Right hindlimb (tissue), 1 donor: Measurements from ENCODE around the gene PIGZ.

Experiments used
- DNase-seq: peaks from one replicate; pipeline ENCODE4 v3.0.0-alpha.2; 2018

The PIGZ gene

DNA sequence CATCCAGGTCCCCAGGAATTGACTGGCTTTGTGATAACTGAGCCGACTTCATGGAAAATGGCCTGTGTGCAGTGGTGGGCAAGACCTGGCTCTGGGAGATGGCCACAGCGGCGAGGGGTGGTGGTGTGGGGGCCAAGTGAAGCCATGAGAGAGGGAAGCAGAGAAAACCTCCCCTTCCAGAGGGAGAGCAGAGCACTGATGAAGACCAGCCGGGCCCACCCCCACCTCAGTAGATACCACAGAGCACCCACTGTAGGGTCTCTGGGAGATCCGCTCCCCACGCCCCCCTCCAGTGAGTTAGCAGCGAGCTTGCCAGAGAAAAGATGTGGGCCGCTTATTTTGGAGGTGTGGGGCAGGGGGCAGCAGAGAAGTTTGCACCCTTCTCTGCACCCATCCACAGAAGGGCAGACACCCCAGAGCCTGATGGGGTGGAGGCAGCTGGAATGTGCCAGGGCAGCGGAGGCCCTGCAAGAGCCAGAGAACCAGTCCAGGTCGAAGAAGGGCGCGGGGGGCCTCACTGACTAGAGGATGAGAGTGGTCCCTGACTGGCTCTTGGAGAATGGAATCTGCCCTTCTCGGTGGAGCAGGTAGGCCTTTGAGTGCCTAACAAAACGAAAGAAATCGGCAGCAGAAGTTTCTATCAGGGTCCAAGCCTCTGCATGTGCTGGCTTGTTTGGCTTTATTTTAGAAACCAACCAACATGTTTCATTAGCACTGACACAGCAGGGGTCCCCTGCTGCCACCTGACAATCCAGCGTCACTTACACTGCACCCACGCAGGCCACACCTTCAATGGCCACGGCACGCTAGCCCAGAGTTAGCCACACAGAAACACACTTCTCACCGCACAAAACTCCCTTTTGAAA lies 32.7 kb upstream of the PIGZ start:
- DNase-seq: peak; percentile 11

DNA sequence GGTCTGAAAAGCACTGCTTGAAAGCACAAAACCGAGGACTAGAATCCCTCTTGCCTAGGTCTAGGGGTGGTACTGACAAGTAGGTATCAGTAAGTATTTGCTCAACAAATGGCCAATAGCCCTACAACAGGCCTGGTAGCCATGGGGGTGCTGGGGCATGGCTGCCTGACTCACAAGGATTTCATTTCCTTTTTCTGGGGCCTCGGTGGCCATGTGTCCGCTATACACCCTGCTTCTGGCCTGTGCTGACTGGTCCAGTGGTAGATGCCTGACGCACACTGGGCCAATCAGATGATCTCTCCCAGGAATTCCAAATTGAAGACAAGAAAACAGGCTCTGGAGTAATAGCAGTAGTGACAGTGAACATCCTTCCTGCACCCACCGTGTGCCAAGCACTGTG lies 31.6 kb upstream of the PIGZ start:
- DNase-seq: peak; percentile 11

DNA sequence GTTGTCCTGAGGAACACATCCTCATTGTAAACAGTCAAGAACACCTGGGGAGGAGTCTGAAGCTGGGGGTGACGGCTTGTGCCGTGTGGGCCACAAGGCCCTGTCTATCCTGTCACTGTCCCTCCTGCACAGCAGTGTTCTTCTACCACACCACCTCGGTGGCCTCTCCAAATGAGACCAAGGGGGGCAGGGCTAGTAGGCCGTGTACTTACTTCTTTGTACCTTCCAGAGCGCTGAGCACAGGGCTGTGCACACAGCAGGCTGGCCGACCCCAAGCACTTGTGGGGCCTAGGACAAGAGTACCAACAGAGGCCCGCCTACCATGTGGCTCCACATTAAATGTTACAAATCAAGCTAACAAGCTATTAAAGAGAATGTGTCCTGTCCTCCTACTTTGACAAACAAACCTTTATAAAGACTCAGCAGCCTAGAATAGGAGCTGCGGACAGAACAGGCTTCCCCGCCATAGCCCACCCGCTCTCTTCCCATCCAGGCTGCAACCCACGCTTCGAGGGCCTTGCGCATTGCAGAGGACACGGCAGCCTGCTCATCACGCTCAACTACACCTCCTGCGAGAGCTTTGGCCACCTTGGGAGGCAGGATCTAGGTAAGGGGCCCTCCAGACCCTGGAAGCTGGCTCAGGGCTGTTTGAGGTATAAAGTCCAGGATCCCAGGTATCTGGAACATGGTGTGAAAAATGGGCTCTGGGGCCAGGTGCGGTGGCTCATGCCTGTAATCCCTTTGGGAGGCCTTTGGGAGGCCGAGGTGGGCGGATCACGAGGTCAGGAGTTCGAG lies 30.5 kb upstream of the PIGZ start:
- DNase-seq: no peak

DNA sequence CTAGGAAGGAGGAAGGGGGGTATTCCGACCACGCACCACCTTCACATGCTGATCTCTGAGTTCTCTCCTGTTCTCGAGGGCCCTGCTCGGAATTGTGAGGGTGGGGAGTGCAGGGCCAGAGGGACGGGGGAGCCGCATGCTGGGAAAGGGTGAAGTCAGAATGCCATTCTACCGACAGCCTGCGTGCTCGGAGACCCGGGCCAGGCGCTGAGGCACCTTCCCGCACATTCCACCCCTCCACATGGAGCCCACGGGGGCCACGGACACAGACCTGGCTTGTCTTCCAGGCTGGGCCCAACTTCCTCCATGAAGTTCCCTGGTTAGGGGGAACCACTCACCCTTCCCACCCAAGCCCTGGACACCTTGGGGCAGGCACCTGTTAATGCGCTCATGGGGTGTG lies 28.7 kb upstream of the PIGZ start:
- DNase-seq: no peak

DNA sequence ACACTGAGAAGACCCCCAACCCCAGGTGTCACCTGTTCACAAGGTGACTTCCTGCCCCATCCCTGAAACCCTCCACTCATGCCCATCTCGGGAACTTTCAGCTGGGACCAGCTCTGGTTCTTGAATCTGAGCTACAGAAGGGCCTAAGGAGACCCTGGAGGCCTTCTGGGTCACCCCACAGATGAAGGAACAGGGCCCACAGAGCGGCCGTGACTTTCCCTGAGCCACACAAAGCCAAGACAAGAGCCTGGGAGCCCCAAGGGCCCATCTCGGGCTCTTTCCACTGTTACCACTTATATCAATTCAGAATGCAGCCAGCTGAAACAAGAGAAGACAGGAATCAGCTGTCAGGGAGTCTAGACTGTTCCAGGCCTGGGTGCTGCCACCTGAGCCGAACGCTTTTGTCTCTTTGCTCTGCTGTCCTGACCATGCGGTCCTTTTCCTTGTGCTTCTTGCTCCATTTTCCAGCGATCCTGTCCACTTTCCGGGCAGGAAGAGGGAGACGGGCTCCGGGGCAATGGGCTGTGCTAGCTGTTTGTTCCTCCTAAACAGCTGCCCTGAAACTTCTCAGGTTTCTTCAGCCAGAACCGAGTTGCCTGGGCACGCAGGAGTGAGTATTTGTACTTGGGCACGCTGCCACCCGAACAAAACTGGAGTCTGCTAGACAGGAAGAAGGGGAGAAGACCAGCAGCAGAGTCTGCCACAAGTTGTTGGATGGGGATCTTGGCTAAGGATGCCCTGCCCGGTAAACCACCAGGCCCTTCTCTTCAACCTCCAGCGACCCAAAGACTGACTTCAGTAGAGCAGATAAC lies 28.0 kb upstream of the PIGZ start:
- DNase-seq: no peak

DNA sequence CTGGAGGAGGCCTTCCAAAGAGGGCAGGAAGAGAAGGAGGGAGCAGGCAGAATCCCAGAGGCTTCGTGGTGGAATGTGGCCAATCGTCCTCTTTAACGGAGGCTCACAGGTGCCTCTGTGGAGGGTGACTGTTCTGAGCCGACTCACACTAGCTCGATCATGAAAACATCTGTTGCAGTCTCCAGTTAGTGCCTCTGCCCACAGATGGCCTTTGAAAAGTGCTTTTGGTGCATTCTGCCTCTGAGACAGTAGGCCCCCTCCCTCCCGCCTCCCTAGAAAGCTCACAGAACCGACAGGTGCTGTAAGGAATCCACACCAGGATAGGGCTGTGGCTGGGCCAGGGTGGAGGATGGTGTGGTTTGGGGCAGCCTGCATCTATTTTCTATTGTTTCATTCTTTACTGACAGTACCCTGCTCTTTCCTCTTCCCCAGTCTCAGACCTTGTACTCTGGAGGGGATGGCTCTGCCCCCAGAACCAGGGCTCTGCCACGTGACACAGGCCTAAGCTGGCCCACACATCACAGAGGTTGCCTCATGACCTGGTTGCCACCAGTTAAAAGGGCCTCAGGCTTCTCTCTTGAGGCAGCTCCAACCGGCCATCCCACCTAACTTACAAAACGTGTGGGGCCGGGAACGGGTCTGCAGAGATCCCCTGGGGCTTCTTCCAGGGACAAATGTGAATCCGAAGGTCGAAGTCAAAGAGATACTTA lies 27.2 kb upstream of the PIGZ start:
- no peak for DNase-seq

DNA sequence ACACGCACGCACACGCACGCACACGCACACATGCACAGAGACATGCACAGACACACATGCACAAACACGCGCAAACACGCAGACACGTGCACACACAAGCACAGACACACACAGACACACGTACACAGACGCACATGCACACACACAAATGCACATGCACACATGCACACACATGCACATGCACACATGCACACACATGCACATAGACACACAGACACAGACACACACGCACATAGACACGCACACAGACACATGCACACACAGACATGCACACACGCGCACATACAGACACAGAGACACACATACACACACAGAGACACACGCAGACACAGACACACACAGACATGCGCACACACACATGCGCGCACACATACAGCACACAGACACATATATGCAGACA lies 26.4 kb upstream of the PIGZ start:
- no peak for DNase-seq

DNA sequence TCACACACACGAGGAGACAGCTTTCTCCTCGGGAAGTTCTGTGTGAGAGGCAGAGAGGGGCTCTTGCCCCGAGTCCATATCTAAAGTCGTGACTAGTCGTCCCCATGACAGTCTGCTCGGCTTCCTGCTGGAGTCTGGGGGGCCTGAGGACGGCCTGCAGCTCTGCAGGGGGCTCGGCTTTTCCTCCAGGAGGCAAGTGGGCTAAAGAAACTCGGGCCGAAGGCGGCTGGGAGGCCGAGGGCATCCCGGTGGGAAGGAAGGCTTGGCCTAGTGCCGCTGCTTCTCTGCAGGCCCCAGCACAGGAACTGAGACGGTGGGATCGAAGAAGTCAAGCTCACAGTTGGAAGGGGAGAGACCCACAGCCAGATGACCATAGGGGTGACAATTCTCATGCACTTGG lies 25.4 kb upstream of the PIGZ start:
- DNase-seq: no peak

DNA sequence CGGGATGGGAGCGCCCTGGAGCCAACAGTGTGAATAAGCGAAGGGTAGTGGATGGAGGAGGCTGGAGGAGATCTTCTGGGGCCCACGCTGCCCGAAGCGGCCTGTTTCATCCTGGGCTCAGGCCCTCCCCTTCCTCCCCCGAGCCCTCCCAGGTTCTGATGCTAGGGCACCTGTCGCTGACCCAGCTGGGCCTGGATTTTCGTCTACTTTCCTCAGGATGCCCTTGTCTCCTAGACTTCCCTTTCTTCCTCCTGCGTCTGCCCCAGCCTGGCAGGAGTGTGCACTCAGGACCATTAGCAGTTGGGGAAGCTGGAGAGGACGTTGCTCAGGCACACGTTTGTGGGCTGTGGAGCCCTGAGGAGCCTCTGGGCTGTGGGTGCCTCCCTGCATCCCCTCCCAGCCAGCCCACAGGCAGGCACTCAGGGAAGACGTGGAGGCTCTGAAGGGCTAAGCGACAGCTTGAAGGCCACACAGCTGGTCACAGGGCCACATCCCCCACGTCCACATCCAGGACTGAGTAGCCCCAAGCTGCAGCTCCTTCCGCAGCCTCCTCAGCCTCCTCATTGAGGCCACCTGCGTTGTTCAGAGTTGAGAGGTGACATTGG lies 23.9 kb upstream of the PIGZ start:
- DNase-seq: peak; percentile 5

DNA sequence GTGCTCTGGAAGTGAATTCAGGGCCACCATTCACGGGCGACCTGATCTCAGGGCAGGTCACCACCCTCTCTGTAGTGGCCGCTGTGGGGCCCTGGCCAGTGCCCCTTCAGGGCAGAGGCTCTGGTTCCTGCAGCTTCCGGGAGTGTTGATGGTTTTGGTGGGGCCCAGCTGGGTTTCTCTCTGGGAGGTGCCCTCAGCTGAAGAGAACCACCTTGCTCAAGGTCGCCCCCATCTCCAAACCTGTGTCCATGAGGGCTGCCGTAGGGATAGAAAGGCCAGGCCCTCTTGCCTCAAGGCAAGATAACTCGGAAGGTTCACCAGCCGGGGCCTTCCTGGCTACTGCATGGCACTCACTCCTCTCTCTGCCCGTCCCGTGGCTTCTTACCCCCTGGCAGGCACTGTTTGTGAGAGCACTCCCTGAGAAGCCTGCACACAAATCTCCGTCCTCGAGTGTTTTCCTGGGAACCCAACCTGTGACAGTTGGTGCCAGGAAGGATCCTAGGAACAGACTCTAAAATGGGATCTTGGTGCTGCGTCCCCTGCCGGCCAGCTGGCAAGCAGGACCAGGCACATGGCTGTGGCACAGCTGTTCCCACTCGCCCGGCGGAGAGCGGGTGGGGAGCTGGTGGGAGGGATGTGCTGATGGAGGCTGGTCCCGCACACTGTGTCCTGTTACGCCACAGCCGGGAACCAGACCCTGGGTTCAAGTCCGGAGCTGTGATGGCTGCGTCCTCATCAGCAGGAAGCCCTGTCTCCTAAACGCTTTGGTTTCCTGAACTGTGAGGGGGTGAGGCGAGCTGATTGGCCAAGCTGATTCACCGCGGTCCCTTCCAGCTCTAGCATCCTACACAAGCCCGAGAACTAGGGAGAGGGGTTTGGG lies 23.2 kb upstream of the PIGZ start:
- DNase-seq: peak; percentile 17

DNA sequence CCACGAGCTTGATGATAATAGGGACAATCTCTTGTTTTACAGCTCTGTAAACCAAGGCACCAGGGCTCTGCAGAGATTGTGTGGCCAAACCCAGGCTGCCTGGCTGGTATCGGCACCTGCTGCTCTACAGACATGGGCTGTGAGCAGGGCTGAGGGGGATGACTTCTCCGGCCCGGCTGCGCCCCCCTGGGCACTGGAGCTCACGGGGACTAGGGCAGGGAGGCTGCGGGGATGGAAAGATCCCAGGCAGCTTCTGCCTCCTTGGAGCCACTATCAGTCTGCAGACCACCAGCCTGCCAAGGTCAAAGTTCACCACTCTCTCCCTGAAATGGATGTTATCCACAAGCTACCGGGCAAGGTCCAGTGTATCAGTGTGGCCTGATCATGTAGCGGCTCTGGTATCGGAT lies 22.0 kb upstream of the PIGZ start:
- peak; percentile 10 for DNase-seq

DNA sequence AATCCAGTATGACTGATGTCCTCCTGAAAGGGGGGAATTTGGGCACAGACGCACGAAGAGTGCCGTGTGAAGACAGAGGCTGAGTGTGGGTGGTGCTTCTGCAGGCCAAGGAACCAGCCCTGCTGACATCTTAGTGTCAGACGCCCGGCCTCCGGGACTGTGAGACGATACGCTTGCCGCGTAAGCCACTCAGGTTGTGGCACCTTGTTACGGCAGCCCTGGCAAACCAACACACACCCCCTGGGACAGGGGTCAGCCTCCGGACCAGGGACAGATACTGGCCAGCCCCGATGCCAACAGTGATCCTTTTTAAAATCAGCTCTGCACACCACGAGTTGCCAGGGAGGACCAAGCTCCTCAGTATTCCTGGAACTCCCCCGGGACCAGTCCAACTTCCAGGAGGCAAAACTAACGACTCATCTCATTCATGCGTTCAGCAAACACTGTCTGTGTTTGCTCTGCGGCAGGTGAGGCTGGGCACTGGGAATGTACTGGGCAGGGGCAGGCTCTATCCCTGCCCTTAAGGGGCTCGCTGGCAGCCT lies 21.2 kb upstream of the PIGZ start:
- DNase-seq: peak; percentile 18

DNA sequence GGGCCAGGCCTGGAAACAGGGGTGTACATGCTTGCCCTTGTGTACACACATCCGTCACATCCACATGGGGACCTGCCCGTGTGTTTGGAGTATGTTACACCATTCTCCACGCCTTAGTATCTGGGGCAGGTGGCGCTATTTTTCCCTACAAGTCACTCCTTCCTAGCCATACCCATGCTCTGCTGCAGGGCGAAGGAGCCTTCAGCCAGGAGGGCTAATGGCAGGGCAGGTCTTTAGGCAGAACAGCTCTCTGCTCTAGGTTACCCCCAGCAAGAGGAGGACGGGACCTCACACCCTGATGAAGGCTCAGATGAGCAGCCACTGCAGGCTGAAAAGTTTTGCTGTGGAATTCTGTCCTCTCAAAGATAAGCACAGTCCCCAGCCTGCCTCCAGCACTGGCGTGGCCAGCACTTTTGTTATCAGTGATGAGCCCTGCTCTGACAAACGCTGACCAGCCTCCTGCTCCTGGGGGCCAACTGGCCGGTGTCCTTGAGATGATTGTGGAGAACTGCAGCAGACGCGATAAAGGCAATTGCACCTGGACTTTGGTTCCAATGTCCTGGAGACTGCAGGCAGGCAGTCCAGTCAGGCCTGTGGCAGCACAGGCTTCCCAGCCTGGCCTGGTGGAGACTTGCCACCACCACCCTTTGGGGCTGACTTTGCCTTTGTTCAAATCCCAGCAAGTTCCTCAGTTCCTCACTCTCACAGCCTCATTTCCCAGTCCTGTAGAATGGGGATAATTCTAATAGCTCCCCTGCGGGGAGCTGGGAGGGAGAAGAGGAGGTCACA lies 19.8 kb upstream of the PIGZ start:
- peak; percentile 9 for DNase-seq

DNA sequence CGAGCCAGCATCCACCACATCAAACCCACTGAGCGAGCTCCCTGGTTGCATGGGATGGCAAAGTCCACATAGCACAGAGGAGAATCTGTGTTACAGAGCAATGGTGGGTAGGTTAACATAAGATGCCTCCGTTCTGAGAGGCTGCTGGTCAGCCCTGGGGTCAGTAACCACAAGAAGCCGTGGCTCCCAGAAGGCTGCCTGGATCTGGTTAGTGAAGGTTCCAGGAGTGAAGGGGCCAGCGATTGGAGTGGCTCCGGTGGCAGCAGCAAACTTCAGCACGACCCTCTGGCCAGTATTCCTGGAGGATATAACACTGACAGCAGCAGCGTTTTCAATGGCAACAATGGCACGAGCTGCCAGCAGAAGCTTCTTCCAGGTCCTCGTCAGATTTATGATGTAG lies 18.4 kb upstream of the PIGZ start:
- DNase-seq: peak; percentile 2

DNA sequence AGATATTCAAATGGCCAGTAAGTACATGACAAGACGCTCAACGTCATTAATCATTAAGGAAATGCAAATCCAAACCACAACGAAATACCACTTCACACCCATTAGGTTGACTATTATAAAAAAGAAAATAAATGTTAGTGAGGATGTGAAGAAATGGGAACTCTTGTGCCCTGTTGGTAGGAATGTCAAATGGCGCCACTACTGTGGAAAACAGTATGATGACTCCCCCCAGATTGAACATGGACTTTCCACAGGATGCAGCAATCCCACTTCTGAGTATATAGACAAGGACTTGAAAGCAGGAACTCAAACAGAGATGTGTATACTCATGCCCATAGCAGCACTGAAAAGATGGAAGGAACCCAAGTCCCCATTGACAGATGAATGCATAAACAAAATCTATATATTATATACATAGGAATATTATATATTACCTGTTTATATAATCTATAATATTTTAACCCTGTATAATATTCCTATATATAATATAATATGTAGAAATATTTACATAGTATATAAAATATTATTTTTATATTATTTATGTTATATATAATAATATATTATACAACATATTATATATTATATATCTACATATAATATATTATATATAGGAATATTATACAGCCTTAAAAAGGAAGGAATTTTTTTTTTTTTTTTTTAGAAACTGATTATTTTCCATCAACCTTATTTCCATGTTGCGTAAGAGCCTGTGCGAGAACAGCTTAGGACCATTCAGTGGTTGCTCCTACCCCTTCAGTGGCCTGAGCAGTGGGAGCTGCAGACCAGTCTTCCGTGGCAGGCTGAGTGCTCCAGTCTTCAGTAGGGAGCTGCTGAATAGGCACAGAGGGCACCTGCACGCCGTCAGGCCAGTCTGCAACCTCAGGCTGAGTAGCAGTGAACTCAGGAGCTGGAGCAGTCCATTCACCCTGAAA lies 17.6 kb upstream of the PIGZ start:
- DNase-seq: peak; percentile 6

DNA sequence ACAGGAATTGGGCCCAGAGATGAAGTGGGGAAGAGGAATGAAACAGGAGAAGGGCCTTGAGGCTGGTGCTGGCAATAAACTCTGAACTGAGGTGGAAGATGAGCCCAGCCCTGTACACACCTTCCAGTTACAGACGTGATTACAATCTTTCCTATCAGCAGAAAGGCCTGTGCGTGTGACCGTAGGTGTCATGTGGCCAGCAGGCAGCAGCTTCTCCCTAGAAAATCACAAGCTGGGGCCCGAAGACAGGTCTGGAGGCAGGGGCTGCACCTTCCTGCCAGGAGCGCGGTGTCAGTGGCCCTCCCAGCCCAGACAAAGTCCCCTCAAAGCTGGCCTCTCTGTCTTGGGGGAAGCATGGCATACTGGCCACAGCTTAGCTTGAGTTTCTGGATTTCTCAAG lies 16.7 kb upstream of the PIGZ start:
- no peak for DNase-seq

DNA sequence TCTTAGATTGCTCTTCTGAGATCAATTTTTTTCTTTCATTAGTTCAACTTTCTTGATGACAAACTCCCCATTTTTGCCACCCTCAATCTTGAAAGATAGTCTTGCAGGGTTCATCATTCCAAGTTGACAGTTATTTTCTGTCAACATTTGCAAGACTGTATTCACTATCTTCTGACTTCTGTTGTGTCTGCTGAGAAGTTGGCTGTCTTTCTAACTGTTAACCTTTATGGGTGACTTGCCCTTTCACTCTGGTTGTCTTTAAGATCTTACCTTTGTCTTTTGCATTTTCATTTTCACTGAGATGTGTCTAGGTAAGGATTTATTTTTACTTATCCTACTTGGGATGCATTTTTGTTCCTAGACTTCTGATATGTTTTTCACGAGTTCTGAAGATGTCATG lies 14.6 kb upstream of the PIGZ start:
- DNase-seq: no peak

DNA sequence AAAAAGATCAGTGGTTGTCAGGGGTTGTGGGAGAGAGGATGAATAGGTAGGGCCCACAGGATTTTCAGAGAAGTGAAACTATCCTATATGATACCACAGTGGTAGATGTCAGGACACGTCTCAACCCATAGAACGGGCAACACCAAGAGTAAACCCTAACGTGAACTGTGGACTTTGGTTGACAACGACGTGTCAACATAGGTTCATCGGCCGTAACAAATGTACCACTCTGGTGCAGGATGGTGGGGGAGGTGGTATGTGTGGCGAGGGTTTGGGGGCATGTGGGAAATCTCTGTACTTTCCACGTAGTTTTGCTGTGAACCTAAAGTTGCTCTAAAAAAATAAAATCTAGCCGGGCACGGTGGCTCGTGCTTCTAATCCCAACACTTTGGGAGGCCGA lies 13.0 kb upstream of the PIGZ start:
- no peak for DNase-seq

DNA sequence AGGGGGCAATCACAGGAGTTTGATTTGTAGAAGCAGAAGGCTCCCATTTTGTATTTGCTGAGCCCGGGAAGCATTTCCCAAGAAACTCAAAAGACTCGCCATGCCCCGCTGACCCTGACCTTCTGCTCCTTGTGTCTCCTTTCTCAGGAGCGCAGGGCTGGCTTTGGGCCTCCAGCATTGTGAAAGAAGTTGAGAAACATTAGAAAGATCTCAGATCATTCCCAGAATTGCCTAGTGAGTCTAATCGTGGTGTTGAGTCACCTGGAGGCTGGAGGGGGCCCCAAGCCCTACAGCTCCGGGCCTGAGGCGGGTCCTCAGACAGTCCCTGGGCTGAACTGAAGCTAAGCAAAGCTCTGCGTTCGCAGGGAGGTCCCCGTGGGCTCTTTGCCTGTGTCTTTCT lies 10.9 kb upstream of the PIGZ start:
- no peak for DNase-seq
